ENCODE measurements around the gene SECISBP2. TPM values are rescaled to one million over a fixed set of nuclear protein-coding genes. Genes with fewer than 3 reads are reported as not detected.

Gene SECISBP2
- total and polyA plus RNA-seq, 3 donors from 2014 or later: 127 to 176 (median 145) TPM

DNA sequence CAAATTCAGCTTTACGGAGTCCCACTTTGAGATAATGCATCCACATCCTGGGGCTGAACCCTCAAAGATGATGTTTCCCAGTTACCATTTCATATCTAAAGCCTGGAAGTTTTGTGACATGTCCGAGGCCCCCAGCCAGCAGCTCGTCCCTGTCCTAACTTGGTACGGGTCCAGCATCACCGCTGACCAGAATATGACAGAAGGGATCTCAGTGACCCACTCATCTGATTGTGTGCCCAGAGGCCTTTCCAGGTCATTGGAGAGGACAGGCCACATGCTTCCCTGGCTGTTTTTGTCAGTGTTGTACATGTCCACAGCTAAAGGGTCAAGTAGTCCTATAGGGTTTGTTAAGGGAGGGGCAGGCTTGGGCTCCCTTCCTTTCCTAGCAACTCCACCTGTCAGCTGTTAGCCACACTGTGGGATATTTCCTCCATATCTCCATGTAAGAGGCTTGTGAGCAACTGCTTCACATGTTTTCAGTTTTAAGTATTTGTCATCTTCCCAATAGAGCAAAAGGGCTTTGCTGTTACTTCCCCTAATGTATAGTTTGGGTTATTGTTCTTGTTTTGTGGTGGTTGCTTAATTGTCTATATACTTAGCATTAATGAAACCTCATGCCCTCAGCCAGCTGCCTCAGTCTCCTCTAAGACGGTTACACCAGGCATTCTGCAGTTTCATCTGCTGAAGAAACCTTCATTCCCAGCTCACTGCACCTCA lies 33.4 kb downstream of the SECISBP2 start:
- WGBS, 2 donors: 87 to 96% methylated on average over 6 of the region's 6 CpGs
- intact Hi-C loops (cut with DNase I; ENCODE audit: low total_unique reads): no loop called here
- Histone ChIP-seq H3K27me3 (no peaks in the 10 kb centered on the region), H3K36me3 (ENCODE audit: low read depth, missing control alignments) (no peaks in the 10 kb centered on the region), H3K27ac (no peak overlapping the region), H3K4me3 (no peak overlapping the region), H3K4me1 (peaks cover 11% of the 10 kb centered on the region), H3K9me3 (no peaks in the 10 kb centered on the region)
- no peak for DNase-seq
- no peak for TF ChIP-seq POLR2A (IDR thresholded peaks at IDR 0.05)
- TF ChIP-seq, protein P1, sequence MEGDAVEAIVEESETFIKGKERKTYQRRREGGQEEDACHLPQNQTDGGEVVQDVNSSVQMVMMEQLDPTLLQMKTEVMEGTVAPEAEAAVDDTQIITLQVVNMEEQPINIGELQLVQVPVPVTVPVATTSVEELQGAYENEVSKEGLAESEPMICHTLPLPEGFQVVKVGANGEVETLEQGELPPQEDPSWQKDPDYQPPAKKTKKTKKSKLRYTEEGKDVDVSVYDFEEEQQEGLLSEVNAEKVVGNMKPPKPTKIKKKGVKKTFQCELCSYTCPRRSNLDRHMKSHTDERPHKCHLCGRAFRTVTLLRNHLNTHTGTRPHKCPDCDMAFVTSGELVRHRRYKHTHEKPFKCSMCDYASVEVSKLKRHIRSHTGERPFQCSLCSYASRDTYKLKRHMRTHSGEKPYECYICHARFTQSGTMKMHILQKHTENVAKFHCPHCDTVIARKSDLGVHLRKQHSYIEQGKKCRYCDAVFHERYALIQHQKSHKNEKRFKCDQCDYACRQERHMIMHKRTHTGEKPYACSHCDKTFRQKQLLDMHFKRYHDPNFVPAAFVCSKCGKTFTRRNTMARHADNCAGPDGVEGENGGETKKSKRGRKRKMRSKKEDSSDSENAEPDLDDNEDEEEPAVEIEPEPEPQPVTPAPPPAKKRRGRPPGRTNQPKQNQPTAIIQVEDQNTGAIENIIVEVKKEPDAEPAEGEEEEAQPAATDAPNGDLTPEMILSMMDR (IDR thresholded peaks at IDR 0.05): no peak

DNA sequence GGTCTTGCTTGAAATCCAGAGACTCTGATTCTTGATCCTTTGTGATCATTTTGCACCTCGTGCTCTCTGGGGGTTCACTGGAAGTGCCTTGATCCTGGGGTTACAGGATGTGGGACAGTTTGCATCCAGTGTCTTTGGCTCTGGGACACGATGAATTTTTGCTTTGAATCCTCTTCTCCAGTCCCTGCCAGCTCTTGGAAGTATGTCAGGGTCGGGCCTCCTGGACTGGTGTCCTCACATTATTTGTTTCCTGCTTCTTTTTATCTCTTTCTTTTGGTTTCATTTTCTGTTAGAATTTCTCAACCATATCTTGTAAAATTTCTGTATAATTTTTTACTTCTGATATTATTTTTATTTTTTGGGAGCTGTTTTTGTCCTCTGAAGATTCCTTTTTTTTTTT lies 34.2 kb downstream of the SECISBP2 start:
- no peaks in the 10 kb centered on the region for H3K27me3 ChIP-seq
- no peak for DNase-seq
- WGBS, 2 donors: 27 to 43% methylated on average over 3 of the region's 3 CpGs

DNA sequence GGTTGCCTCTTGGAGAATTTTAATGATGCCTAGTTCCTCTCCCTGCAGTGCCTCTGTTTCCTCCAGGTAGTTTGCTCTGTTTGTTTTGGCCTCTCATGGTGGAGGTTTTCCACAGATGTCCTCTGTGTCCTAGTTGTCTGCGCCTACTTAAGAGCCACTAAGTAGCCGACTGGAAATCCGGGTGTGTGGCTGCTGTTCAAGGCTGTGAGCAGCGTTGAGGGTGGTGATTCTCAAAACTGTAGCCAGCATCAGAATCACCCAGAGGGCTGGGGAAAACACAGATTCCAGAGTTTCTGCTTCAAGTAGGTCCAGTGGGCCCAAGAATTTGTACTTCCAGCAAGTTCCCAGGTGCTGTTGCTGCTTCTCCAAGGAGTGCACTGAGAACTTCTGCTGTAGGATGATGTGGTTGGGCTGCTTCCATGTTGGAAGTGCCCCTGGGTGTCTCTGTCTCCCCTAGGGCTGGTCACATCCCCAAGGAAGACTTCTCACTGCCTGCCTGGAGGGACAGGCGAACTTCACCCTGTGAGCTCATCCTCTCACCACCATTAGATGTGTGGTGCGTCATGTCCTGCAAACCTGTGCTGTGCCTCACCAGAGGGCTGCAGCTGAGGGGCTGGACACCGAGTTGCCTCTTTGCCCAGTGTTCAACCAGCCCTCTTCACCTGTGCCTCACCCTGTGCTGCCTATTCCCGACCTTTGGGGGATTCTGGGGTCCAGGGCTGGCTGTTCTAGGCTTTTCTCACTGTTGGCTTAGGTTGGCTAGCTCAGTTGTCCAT lies 34.8 kb downstream of the SECISBP2 start:
- Histone ChIP-seq H3K27ac (peak overlapping the region in 1 of 2 donors; percentile 38), H3K4me1 (peaks cover 11% of the 10 kb centered on the region), H3K27me3 (no peaks in the 10 kb centered on the region), H3K36me3 (ENCODE audit: low read depth, missing control alignments) (no peaks in the 10 kb centered on the region), H3K4me3 (no peak overlapping the region), H3K9me3 (no peaks in the 10 kb centered on the region)
- 70 to 84% methylated on average over 8 of the region's 8 CpGs for WGBS, 2 donors
- no peak for TF ChIP-seq POLR2A (IDR thresholded peaks at IDR 0.05)
- TF ChIP-seq, protein P1 (IDR thresholded peaks at IDR 0.05): no peak
- DNase-seq: peak; percentile 31
- intact Hi-C loops (cut with DNase I; ENCODE audit: low total_unique reads): no loop called here

More for the DNA sequence above, 34.2 kb downstream of the SECISBP2 start:
- Histone ChIP-seq H3K36me3 (ENCODE audit: low read depth, missing control alignments) (no peaks in the 10 kb centered on the region), H3K27ac (peak overlapping the region in 1 of 2 donors; percentile 38), H3K4me1 (peaks cover 11% of the 10 kb centered on the region), H3K4me3 (no peak overlapping the region), H3K9me3 (no peaks in the 10 kb centered on the region)
- no peak for TF ChIP-seq POLR2A (IDR thresholded peaks at IDR 0.05)
- TF ChIP-seq, protein P1 (IDR thresholded peaks at IDR 0.05): no peak
- intact Hi-C loops (cut with DNase I; ENCODE audit: low total_unique reads): no loop called here

DNA sequence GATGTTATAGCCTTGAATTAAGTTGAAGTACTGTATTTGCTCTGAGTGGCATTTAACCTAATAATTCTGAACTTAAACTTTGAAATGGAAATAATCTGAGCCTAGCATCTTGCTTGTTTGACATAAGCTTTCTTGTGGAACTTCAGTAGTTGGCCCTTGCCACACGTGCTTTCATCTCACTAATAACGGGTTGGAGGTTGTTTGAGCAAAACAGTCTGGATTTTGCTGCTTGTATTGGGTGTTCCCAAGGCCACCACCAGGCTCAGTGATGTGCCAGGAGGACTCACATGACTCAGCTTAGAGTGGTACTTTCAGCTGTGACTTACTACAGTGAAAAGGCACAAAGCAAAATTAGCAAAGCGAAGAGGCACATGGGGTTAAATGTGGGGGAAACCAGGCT lies 35.7 kb downstream of the SECISBP2 start:
- Histone ChIP-seq H3K27ac (no peak overlapping the region), H3K36me3 (ENCODE audit: low read depth, missing control alignments) (no peaks in the 10 kb centered on the region), H3K9me3 (no peaks in the 10 kb centered on the region), H3K4me3 (no peak overlapping the region), H3K4me1 (peaks cover 11% of the 10 kb centered on the region), H3K27me3 (no peaks in the 10 kb centered on the region)
- intact Hi-C loops (cut with DNase I; ENCODE audit: low total_unique reads): no loop called here
- 60 to 63% methylated on average over 3 of the region's 3 CpGs for WGBS, 2 donors
- TF ChIP-seq, protein P1 (IDR thresholded peaks at IDR 0.05): no peak
- no peak for TF ChIP-seq POLR2A (IDR thresholded peaks at IDR 0.05)
- peak; percentile 30 for DNase-seq
